Central memory CD8-positive, alpha-beta T cell (primary cell): ENCODE data around the gene WHRN.

ENCODE experiments used
- ATAC-seq: fragments of 150-1000 bp; cut with Tn5 transposase; replicated peaks from 2 replicates; pipeline ENCODE4 v1.10.0; 2022; ENCODE audit warnings: mild to moderate bottlenecking, moderate FRiP score, moderate number of reproducible peaks; ENCODE audit not compliant: poor library complexity, severe bottlenecking; ENCODE audit errors: extremely low read depth
- DNase-seq, 2 donors: peaks; one replicate each; pipeline ENCODE4 v3.0.0; 2021; ENCODE audit warnings: low spot score in 2 of 2
- H3K27ac Mint-ChIP-seq: one replicate; pipeline ENCODE4 v1.8.0; 2022; ENCODE audit warnings: low read depth, mild to moderate bottlenecking, moderate library complexity, mixed read lengths
- H3K27me3 Mint-ChIP-seq: one replicate; pipeline ENCODE4 v1.8.0; 2022; ENCODE audit warnings: mixed read lengths
- H3K36me3 Mint-ChIP-seq: one replicate; pipeline ENCODE4 v1.8.0; 2022; ENCODE audit warnings: mild to moderate bottlenecking, moderate library complexity, mixed read lengths; ENCODE audit not compliant: insufficient read depth
- H3K4me1 Mint-ChIP-seq: one replicate; pipeline ENCODE4 v1.8.0; 2022; ENCODE audit warnings: mixed read lengths
- H3K4me3 Mint-ChIP-seq: one replicate; pipeline ENCODE4 v1.8.0; 2022; ENCODE audit warnings: mild to moderate bottlenecking, moderate library complexity, mixed read lengths
- H3K9me3 Mint-ChIP-seq: one replicate; pipeline ENCODE4 v1.8.0; 2022; ENCODE audit warnings: mixed read lengths

The WHRN gene

GRCh38 chr9:114367772-114368569 lies 137.3 kb downstream of the WHRN start:
- H3K27me3 Mint-ChIP-seq: no peaks in the 10 kb centered on the region
- H3K4me1 Mint-ChIP-seq: peaks cover 65% of the 10 kb centered on the region
- no peak for ATAC-seq
- H3K4me3 Mint-ChIP-seq: peak overlapping the region; percentile 65
- H3K9me3 Mint-ChIP-seq: no peaks in the 10 kb centered on the region
- peak overlapping the region; percentile 95 for H3K27ac Mint-ChIP-seq
- no peak for DNase-seq
- peaks cover 88% of the 10 kb centered on the region for H3K36me3 Mint-ChIP-seq

DNA sequence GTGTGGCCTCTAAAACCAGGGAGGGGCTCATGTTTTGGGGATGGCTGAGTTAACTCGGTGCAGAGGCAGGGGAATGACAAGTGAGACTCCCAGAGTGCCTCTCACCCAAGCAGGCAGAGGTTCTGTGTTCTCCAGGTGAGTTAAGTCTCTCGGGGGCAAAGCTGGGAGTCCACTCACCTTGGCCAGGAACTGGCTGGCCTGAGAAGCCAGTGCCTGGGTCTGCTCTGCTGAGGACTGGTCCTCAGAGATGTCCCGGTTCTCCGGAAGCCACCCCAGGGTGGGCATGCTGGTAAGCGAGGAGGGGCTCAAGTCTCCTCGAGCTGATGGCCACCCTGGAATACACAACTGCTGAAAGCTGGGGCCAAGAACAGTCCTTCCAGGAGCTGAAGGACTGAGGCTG lies 137.9 kb downstream of the WHRN start:
- Mint-ChIP-seq H3K27ac (peak overlapping the region; percentile 95), H3K9me3 (no peaks in the 10 kb centered on the region), H3K4me3 (peak overlapping the region; percentile 65), H3K4me1 (peaks cover 65% of the 10 kb centered on the region), H3K36me3 (peaks cover 89% of the 10 kb centered on the region), H3K27me3 (no peaks in the 10 kb centered on the region)
- ATAC-seq (no peak), DNase-seq (no peak)

GRCh38 chr9:114366334-114367128 lies 138.7 kb downstream of the WHRN start:
- Mint-ChIP-seq H3K4me1 (peaks cover 59% of the 10 kb centered on the region), H3K9me3 (no peaks in the 10 kb centered on the region), H3K36me3 (peaks cover 90% of the 10 kb centered on the region), H3K4me3 (peak overlapping the region; percentile 65), H3K27ac (peak overlapping the region; percentile 95), H3K27me3 (no peaks in the 10 kb centered on the region)
- peak; percentile 40 for ATAC-seq
- peak in 1 of 2 donors; percentile 53 for DNase-seq

GRCh38 chr9:114365194-114365593 lies 140.1 kb downstream of the WHRN start:
- H3K4me3 Mint-ChIP-seq: no peak overlapping the region
- no peak overlapping the region for H3K27ac Mint-ChIP-seq
- H3K27me3 Mint-ChIP-seq: no peaks in the 10 kb centered on the region
- no peak for DNase-seq
- peaks cover 92% of the 10 kb centered on the region for H3K36me3 Mint-ChIP-seq
- ATAC-seq: no peak
- no peaks in the 10 kb centered on the region for H3K9me3 Mint-ChIP-seq
- peaks cover 65% of the 10 kb centered on the region for H3K4me1 Mint-ChIP-seq

- peaks cover 92% of the 10 kb centered on the region for H3K36me3 Mint-ChIP-seq
- peak overlapping the region; percentile 94 for H3K27ac Mint-ChIP-seq
Observed at GRCh38 chr9:114364134-114365041, 140.9 kb downstream of the WHRN start.

GRCh38 chr9:114363424-114363823 lies 141.8 kb downstream of the WHRN start:
- Mint-ChIP-seq H3K4me1 (peaks cover 69% of the 10 kb centered on the region), H3K4me3 (peak overlapping the region; percentile 59), H3K36me3 (peaks cover 95% of the 10 kb centered on the region), H3K9me3 (no peaks in the 10 kb centered on the region), H3K27ac (peak overlapping the region; percentile 94), H3K27me3 (no peaks in the 10 kb centered on the region)
- DNase-seq: no peak
- peak; percentile 37 for ATAC-seq

More at GRCh38 chr9:114364134-114365041, 140.9 kb downstream of the WHRN start:
- peak overlapping the region; percentile 59 for H3K4me3 Mint-ChIP-seq
- H3K27me3 Mint-ChIP-seq: no peaks in the 10 kb centered on the region
- ATAC-seq: no peak
- DNase-seq: no peak
- H3K9me3 Mint-ChIP-seq: no peaks in the 10 kb centered on the region
- H3K4me1 Mint-ChIP-seq: peaks cover 68% of the 10 kb centered on the region

DNA sequence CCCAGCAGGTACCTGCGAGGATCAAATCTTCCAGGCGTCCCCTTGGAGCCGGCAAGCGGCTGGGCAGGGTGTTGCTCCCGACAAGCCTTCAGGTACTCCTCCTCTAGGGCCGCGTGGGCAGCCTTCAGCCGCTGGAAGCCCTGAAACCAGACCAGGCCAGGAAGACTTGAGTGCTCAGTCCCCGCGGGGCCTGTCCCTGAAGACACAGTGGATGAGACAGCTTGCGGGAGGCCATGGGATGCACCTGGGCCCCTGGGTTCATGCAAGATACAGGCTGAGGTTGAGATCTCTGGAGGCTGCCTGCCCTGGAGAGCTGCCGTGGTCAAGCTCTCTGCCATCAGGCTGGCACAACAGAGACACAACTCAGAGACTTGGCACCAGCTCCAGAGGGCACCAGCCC lies 142.9 kb downstream of the WHRN start:
- no peaks in the 10 kb centered on the region for H3K9me3 Mint-ChIP-seq
- DNase-seq (no peak), ATAC-seq (no peak)
- H3K4me1 Mint-ChIP-seq: peaks cover 72% of the 10 kb centered on the region
- H3K27me3 Mint-ChIP-seq: no peaks in the 10 kb centered on the region
- H3K4me3 Mint-ChIP-seq: no peak overlapping the region
- H3K27ac Mint-ChIP-seq: peak overlapping the region; percentile 94
- peaks cover 93% of the 10 kb centered on the region for H3K36me3 Mint-ChIP-seq

GRCh38 chr9:114361542-114361941 lies 143.7 kb downstream of the WHRN start:
- H3K27me3 Mint-ChIP-seq: no peaks in the 10 kb centered on the region
- H3K4me1 Mint-ChIP-seq: peaks cover 69% of the 10 kb centered on the region

GRCh38 chr9:114359801-114360200 lies 145.5 kb downstream of the WHRN start:
- Mint-ChIP-seq H3K4me1 (peaks cover 67% of the 10 kb centered on the region), H3K9me3 (no peaks in the 10 kb centered on the region), H3K36me3 (peaks cover 92% of the 10 kb centered on the region), H3K27ac (peak overlapping the region; percentile 94), H3K4me3 (no peak overlapping the region), H3K27me3 (no peaks in the 10 kb centered on the region)
- no peak for DNase-seq
- ATAC-seq: no peak

More at GRCh38 chr9:114361542-114361941, 143.7 kb downstream of the WHRN start:
- Mint-ChIP-seq H3K4me3 (no peak overlapping the region), H3K36me3 (peaks cover 91% of the 10 kb centered on the region), H3K9me3 (no peaks in the 10 kb centered on the region), H3K27ac (peak overlapping the region; percentile 94)
- no peak for ATAC-seq
- no peak for DNase-seq

DNA sequence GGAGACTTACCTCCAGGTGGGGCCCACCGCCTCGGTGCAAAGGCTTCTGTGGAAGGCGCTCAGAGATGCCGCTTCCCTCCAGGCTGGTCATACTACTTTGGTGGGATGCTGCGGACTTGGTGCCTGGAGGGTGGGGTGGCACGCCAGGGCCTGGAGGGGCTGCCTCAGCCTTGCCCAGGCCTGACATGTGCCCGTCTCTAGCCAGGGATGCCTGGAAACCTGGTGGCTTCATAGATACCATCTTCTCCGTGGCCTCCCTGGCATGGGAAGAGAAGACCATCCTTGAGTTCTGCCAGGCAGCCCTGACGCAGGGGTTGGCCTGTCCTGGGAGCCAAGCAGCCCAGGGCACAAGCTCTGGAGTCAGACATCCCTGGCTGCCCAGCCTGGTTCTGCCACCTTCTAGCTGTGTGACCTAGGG lies 147.4 kb downstream of the WHRN start:
- Mint-ChIP-seq H3K36me3 (peaks cover 88% of the 10 kb centered on the region), H3K27me3 (no peaks in the 10 kb centered on the region), H3K4me1 (peaks cover 48% of the 10 kb centered on the region), H3K9me3 (no peaks in the 10 kb centered on the region), H3K27ac (peak overlapping the region; percentile 88), H3K4me3 (no peak overlapping the region)
- ATAC-seq (no peak), DNase-seq (no peak)

DNA sequence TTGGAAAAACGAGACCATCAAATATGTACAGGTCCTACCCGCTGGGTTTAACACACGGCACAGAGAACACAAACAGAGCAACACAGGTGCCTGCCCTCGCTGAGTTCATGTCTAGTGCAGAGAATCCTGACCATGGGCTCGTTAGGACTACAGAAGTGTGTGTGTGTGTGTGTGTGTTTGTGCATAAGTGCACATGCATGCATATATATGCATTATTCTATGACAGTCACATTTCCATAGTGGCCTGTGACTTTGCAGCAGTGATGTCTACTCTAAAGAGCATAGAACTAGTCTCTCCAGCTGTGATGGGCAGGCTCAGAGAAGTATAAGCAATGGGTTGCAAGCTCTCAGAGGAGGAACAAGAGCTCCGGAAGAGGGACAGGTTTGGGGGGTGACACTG lies 147.9 kb downstream of the WHRN start:
- no peaks in the 10 kb centered on the region for H3K27me3 Mint-ChIP-seq
- H3K9me3 Mint-ChIP-seq: no peaks in the 10 kb centered on the region
- H3K4me1 Mint-ChIP-seq: peaks cover 45% of the 10 kb centered on the region
- no peak overlapping the region for H3K4me3 Mint-ChIP-seq
- no peak for DNase-seq
- H3K27ac Mint-ChIP-seq: peak overlapping the region; percentile 88
- no peak for ATAC-seq
- H3K36me3 Mint-ChIP-seq: peaks cover 89% of the 10 kb centered on the region

GRCh38 chr9:114356792-114357191 lies 148.5 kb downstream of the WHRN start:
- Mint-ChIP-seq H3K27me3 (no peaks in the 10 kb centered on the region), H3K4me1 (peaks cover 45% of the 10 kb centered on the region), H3K36me3 (peaks cover 89% of the 10 kb centered on the region), H3K9me3 (no peaks in the 10 kb centered on the region), H3K4me3 (no peak overlapping the region), H3K27ac (peak overlapping the region; percentile 70)
- DNase-seq (no peak), ATAC-seq (no peak)
